ENCODE measurements around the gene HEPACAM. TPM values are rescaled to one million over a fixed set of nuclear protein-coding genes. Genes with fewer than 3 reads are reported as not detected.
A peak's percentile ranks its signal among the peaks of the same experiment; 100 is the strongest.

HEPACAM gene
- total RNA-seq, 6 experiments from 2014 or later = 0.30 to 30.8 (median 2.3) TPM

GRCh38 chr11:124917115-124917637 lies 18.7 kb downstream of the HEPACAM start:
- DNase-seq (no peak), ATAC-seq (no peak)
- Histone ChIP-seq H3K4me1 (peaks cover 0 to 14% (median 0%) of the 10 kb centered on the region in 4 donors), H3K36me3 (no peaks in the 10 kb centered on the region), H3K4me3 (no peak overlapping the region), H3K27ac (no peak overlapping the region), H3K9me3 (no peaks in the 10 kb centered on the region), H3K27me3 (no peaks in the 10 kb centered on the region)
- WGBS (ENCODE audit: insufficient coverage, low coverage, low lambda C conversion rate, missing lambda C conversion rate) = 80% methylated on average over 1 of the region's 6 CpGs
- TF ChIP-seq POLR2A (IDR thresholded peaks at IDR 0.05) (no peak), CTCF (IDR thresholded peaks at IDR 0.05) (no peak)
- intact Hi-C loops (cut with DNase I) = no loop called here

GRCh38 chr11:124916370-124916710 lies 19.5 kb downstream of the HEPACAM start:
- H3K4me1 ChIP-seq = peaks cover 0 to 14% (median 0%) of the 10 kb centered on the region in 4 donors
- no peak overlapping the region for H3K27ac ChIP-seq
- H3K9me3 ChIP-seq = no peaks in the 10 kb centered on the region
- H3K36me3 ChIP-seq = no peaks in the 10 kb centered on the region
- ATAC-seq (no peak), DNase-seq (no peak)
- intact Hi-C loops (cut with DNase I) = no loop called here
- H3K27me3 ChIP-seq = no peaks in the 10 kb centered on the region
- H3K4me3 ChIP-seq = no peak overlapping the region
- TF ChIP-seq CTCF (IDR thresholded peaks at IDR 0.05) (no peak), POLR2A (IDR thresholded peaks at IDR 0.05) (no peak)

GRCh38 chr11:124915541-124916369 lies 20.1 kb downstream of the HEPACAM start:
- TF ChIP-seq CTCF (IDR thresholded peaks at IDR 0.05) = peak in 3 of 4 donors; percentile 12 to 50 (median 19)
- no peak for TF ChIP-seq POLR2A (IDR thresholded peaks at IDR 0.05)
- no peaks in the 10 kb centered on the region for H3K27me3 ChIP-seq
- H3K4me3 ChIP-seq = no peak overlapping the region
- peaks cover 0 to 14% (median 0%) of the 10 kb centered on the region in 4 donors for H3K4me1 ChIP-seq
- intact Hi-C loops (cut with DNase I) = no loop called here
- no peaks in the 10 kb centered on the region for H3K9me3 ChIP-seq
- no peak overlapping the region for H3K27ac ChIP-seq
- DNase-seq (peak in 2 of 3 donors; percentile 70 to 84), ATAC-seq (peak; percentile 50 to 88 (median 75))
- 41% methylated on average over 2 of the region's 3 CpGs for WGBS (ENCODE audit: insufficient coverage, low coverage, low lambda C conversion rate, missing lambda C conversion rate)
- no peaks in the 10 kb centered on the region for H3K36me3 ChIP-seq

- Histone ChIP-seq H3K27ac (no peak overlapping the region), H3K27me3 (no peaks in the 10 kb centered on the region)
Measured at GRCh38 chr11:124902616-124903015, 33.2 kb downstream of the HEPACAM start.

More at GRCh38 chr11:124902616-124903015, 33.2 kb downstream of the HEPACAM start:
- no peak for TF ChIP-seq CTCF (IDR thresholded peaks at IDR 0.05)
- no peak for TF ChIP-seq POLR2A (IDR thresholded peaks at IDR 0.05)
- H3K36me3 ChIP-seq = no peaks in the 10 kb centered on the region
- ATAC-seq (no peak), DNase-seq (no peak)
- no peak overlapping the region for H3K4me3 ChIP-seq
- no peaks in the 10 kb centered on the region for H3K9me3 ChIP-seq
- intact Hi-C loops (cut with DNase I) = no loop called here
- WGBS (ENCODE audit: insufficient coverage, low coverage, low lambda C conversion rate, missing lambda C conversion rate) = 100% methylated on average over 1 of the region's 1 CpG
- H3K4me1 ChIP-seq = no peaks in the 10 kb centered on the region

Data from right lobe of liver (tissue), 6 donors.